WTC11 (cell line): ENCODE measurements around the gene BICC1.

ENCODE experiments used
- JUN ChIP-seq: sonication (generic); formaldehyde crosslinking; IDR thresholded peaks from 2 replicates; pipeline ENCODE4 v1.8.0; 2023; ENCODE audit warnings: mild to moderate bottlenecking, missing genetic modification reagents
- ZNF138 ChIP-seq: sonication (generic); formaldehyde crosslinking; conservative IDR thresholded peaks from 2 replicates; pipeline ENCODE4 v1.8.1; 2022; ENCODE audit warnings: mild to moderate bottlenecking, moderate library complexity, missing genetic modification reagents
- TF ChIP-seq, protein P1 (sequence below): sonication (generic); formaldehyde crosslinking; IDR thresholded peaks from 2 replicates; pipeline ENCODE4 v1.8.0; 2022; ENCODE audit warnings: mild to moderate bottlenecking, missing genetic modification reagents

GRCh38 chr10:58844680-58845079, 332.0 kb downstream of the BICC1 start:
- TF ChIP-seq ZNF138 (CRISPR knock-in tag) (no peak), JUN (no peak)
- TF ChIP-seq, protein P1, sequence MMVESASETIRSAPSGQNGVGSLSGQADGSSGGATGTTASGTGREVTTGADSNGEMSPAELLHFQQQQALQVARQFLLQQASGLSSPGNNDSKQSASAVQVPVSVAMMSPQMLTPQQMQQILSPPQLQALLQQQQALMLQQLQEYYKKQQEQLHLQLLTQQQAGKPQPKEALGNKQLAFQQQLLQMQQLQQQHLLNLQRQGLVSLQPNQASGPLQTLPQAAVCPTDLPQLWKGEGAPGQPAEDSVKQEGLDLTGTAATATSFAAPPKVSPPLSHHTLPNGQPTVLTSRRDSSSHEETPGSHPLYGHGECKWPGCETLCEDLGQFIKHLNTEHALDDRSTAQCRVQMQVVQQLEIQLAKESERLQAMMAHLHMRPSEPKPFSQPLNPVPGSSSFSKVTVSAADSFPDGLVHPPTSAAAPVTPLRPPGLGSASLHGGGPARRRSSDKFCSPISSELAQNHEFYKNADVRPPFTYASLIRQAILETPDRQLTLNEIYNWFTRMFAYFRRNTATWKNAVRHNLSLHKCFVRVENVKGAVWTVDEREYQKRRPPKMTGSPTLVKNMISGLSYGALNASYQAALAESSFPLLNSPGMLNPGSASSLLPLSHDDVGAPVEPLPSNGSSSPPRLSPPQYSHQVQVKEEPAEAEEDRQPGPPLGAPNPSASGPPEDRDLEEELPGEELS, result no peak
